Stimulated activated effector memory CD8-positive, alpha-beta T cell treated with anti-CD3 and anti-CD28 coated beads, Interleukin-12 subunit alpha, Interleukin-12 subunit beta, amount 100 ng/mL, for 72 hours (primary cell): ENCODE measurements around the gene AGA.

Experiments
- ATAC-seq: fragments of 150-1000 bp; cut with Tn5 transposase; 2 replicates; pipeline ENCODE4 v1.10.0; 2021
- DNase-seq, 2 donors: peaks; one replicate each; pipeline ENCODE4 v3.0.0; 2021 to 2022; ENCODE audit warnings: low spot score in 2 of 2
- H3K27ac Mint-ChIP-seq: one replicate; pipeline ENCODE4 v1.8.0; 2022; ENCODE audit warnings: mild to moderate bottlenecking, mixed read lengths
- H3K36me3 Mint-ChIP-seq: one replicate; pipeline ENCODE4 v1.8.0; 2022; ENCODE audit warnings: mild to moderate bottlenecking, mixed read lengths
- H3K4me1 Mint-ChIP-seq: one replicate; pipeline ENCODE4 v1.8.0; 2022; ENCODE audit warnings: mixed read lengths
- H3K4me3 Mint-ChIP-seq: one replicate; pipeline ENCODE4 v1.8.0; 2022; ENCODE audit warnings: mild to moderate bottlenecking, mixed read lengths
- H3K9me3 Mint-ChIP-seq: one replicate; pipeline ENCODE4 v1.8.0; 2022; ENCODE audit warnings: mixed read lengths

The AGA gene

GRCh38 chr4:177384856-177385397 lies 57.3 kb downstream of the AGA start:
- ATAC-seq (no peak), DNase-seq (no peak)
- no peaks in the 10 kb centered on the region for H3K4me1 Mint-ChIP-seq
- H3K9me3 Mint-ChIP-seq, result no peaks in the 10 kb centered on the region
- no peaks in the 10 kb centered on the region for H3K36me3 Mint-ChIP-seq
- no peak overlapping the region for H3K4me3 Mint-ChIP-seq
- H3K27ac Mint-ChIP-seq, result no peak overlapping the region

DNA sequence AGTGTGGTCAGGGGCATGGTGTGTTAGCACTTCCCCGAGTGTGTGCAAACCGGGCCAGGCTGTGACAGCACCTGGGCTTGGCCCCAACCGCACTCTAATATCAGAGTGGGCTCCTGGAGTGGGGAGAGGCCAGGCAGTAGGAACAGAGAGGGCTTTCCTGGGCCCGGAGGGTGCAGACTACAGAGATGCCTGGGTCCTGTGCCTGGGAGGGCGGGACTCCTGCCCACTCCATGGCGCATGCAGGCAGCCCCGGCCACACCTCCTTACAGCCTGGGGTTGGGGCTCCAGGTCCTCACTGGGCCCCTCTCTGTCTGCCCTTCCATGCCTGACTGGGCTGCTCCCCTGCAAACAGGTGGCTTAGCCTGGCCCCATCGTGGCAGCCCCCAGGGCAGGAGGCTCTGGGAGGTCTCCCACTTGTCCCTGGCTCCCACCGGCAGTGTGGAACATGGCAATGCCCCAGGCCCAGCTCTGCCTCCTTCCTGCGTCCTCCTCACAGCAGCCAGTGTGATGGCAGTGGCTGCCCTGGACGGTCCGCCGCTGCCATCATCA lies 60.4 kb downstream of the AGA start:
- Mint-ChIP-seq H3K9me3 (no peaks in the 10 kb centered on the region), H3K4me3 (no peak overlapping the region), H3K4me1 (no peaks in the 10 kb centered on the region), H3K27ac (no peak overlapping the region), H3K36me3 (no peaks in the 10 kb centered on the region)
- DNase-seq (no peak), ATAC-seq (no peak)
